Transverse colon (tissue), 4 donors: ENCODE data around the gene VTI1A.

Experiments used
- CTCF ChIP-seq, 5 experiments: fragments of 200-600 bp in 3 of 5; fragments of 450-650 bp in 2 of 5; sonication (generic) in 3 of 5; IDR thresholded peaks; 1 replicate in 2 of 5; 2 replicates in 3 of 5; pipeline ENCODE4 v1.5.1; 2016 to 2017; ENCODE audit warnings: antibody characterized with exemption in 5 of 5, inconsistent platforms in 3 of 5, mild to moderate bottlenecking in 2 of 5, moderate library complexity in 1 of 5
- POLR2AphosphoS5 ChIP-seq, 3 donors: sonication (generic); formaldehyde crosslinking; IDR thresholded peaks; one replicate each; pipeline ENCODE4 v1.6.1; 2016; ENCODE audit warnings: antibody characterized with exemption in 3 of 3

DNA sequence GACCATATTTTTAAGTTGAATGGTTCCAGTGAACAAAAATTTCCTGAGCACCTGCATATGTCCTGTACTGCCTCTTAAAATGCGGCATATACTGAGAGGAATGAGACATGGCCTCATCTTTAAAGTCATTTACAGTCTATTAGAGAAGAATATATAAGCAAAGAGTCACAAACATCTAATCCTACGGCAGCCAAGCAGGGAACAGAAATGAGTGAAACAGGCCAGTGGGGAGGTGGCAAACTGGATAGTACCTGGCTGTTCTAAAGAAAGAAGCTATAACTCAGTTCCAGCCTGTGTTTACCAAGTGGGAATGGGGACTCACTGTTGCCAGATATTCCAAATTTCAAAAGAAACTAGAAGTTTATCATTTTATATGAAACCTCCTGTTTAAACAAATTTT, 211.4 kb downstream of the VTI1A start:
- TF ChIP-seq POLR2AphosphoS5 (IDR thresholded peaks at IDR 0.05), result no peak
- no peak for TF ChIP-seq CTCF (IDR thresholded peaks at IDR 0.05)
